Gastroesophageal sphincter (tissue), 4 donors: ENCODE results near the gene MYO18A. TPM values are rescaled to one million over a fixed set of nuclear protein-coding genes. Genes with fewer than 3 reads are reported as not detected.
"Not testable (repeated sequence)": the region's sequence is repeated elsewhere in the genome, so short reads cannot be mapped to it uniquely, and the experiment has no call there.

Experiments used
- ATAC-seq: fragments of 150-250 bp; one replicate; pipeline ENCODE4 v1.9.1; 2016; ENCODE audit warnings: mild to moderate bottlenecking, moderate library complexity
- H3K27ac ChIP-seq, 4 donors: fragments of 200-600 bp; sonication (generic) in 3 of 4; 1 replicate in 3 of 4; 2 replicates in 1 of 4; pipeline ENCODE4 v1.5.1; 2016 to 2019
- H3K27me3 ChIP-seq: fragments of 200-600 bp; sonication (generic); one replicate; pipeline ENCODE4 v1.5.1; 2019
- H3K36me3 ChIP-seq, 2 donors: fragments of 200-600 bp; sonication (generic); one replicate each; pipeline ENCODE4 v1.5.1; 2019; ENCODE audit warnings: control low read depth in 1 of 2
- H3K4me1 ChIP-seq, 3 donors: fragments of 200-600 bp; sonication (generic); 1 replicate in 2 of 3; 2 replicates in 1 of 3; pipeline ENCODE4 v1.5.1; 2016 to 2019; ENCODE audit warnings: control low read depth in 2 of 3
- H3K4me3 ChIP-seq, 2 donors: fragments of 200-600 bp; sonication (generic); one replicate each; pipeline ENCODE4 v1.5.1; 2019; ENCODE audit warnings: mild to moderate bottlenecking in 1 of 2, moderate library complexity in 1 of 2
- H3K9me3 ChIP-seq, 3 donors: fragments of 200-600 bp; sonication (generic); one replicate each; pipeline ENCODE4 v1.5.1; 2017 to 2019; ENCODE audit warnings: control low read depth in 2 of 3
- EP300 ChIP-seq: sonication (generic); formaldehyde crosslinking; IDR thresholded peaks from one replicate; pipeline ENCODE4 v1.6.1; 2017; ENCODE audit warnings: antibody characterized with exemption, mild to moderate bottlenecking
- POLR2A ChIP-seq, 2 donors: fragments of 450-650 bp; IDR thresholded peaks; one replicate each; pipeline ENCODE4 v1.6.1; 2017; ENCODE audit warnings: antibody characterized with exemption in 2 of 2, mild to moderate bottlenecking in 2 of 2, moderate library complexity in 1 of 2
- POLR2AphosphoS5 ChIP-seq: sonication (generic); formaldehyde crosslinking; IDR thresholded peaks from one replicate; pipeline ENCODE4 v1.6.1; 2017; ENCODE audit warnings: antibody characterized with exemption
- WGBS, 2 donors: methylation state at CpG; one replicate each; pipeline ENCODE4 v1.1.5; 2018; ENCODE audit warnings: low coverage in 1 of 2; 5-methylcytosine and 5-hydroxymethylcytosine counted together
- total RNA-seq, 4 donors: library from RNA; depleted of rRNA; stranded (reverse); fragments of >200 nt; gene quantifications; one replicate each; pipeline ENCODE4 v1.1.0, GENCODE V29; 2016
- TF ChIP-seq, protein P1 (sequence below), 4 experiments: fragments of 200-600 bp in 2 of 4; fragments of 450-650 bp in 2 of 4; sonication (generic) in 1 of 4; IDR thresholded peaks; one replicate each; pipeline ENCODE4 v1.5.1; 2017 to 2019; ENCODE audit warnings: antibody characterized with exemption in 4 of 4, mild to moderate bottlenecking in 2 of 4, moderate library complexity in 2 of 4

The MYO18A gene
- total RNA-seq, 4 donors from 2014 or later: 45.5 to 70.5 (median 56.5) TPM

DNA sequence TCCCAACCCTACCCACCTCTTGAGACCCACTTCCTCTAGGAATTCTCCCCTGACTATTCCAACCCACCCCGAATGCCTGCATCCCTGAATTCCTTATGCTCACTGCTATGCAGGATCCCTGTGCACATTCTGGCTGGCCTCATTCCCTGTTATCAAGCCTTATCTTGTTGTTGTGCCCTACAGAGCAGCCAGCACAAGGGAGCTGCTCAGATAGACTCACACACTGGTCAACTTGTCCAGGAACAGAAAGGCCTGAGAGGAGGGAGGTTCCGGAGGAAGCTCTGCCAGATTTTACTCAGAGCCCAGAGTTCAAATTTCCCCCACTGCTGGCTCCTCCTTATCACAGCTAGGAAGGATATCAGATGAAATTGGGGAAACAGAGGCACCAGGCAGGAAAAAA lies 24.8 kb upstream of the MYO18A start:
- no peaks in the 10 kb centered on the region for H3K4me1 ChIP-seq
- H3K36me3 ChIP-seq: no peaks in the 10 kb centered on the region
- TF ChIP-seq EP300 (no peak), POLR2AphosphoS5 (no peak), POLR2A (IDR thresholded peaks at IDR 0.05) (no peak)
- TF ChIP-seq, protein P1, sequence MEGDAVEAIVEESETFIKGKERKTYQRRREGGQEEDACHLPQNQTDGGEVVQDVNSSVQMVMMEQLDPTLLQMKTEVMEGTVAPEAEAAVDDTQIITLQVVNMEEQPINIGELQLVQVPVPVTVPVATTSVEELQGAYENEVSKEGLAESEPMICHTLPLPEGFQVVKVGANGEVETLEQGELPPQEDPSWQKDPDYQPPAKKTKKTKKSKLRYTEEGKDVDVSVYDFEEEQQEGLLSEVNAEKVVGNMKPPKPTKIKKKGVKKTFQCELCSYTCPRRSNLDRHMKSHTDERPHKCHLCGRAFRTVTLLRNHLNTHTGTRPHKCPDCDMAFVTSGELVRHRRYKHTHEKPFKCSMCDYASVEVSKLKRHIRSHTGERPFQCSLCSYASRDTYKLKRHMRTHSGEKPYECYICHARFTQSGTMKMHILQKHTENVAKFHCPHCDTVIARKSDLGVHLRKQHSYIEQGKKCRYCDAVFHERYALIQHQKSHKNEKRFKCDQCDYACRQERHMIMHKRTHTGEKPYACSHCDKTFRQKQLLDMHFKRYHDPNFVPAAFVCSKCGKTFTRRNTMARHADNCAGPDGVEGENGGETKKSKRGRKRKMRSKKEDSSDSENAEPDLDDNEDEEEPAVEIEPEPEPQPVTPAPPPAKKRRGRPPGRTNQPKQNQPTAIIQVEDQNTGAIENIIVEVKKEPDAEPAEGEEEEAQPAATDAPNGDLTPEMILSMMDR (IDR thresholded peaks at IDR 0.05): no peak
- WGBS, 2 donors: 58 to 100% methylated on average over 1 to 2 of the region's 2 CpGs
- no peaks in the 10 kb centered on the region for H3K27me3 ChIP-seq
- H3K4me3 ChIP-seq: no peak overlapping the region
- no peaks in the 10 kb centered on the region for H3K9me3 ChIP-seq
- ATAC-seq: no peak
- H3K27ac ChIP-seq: no peak overlapping the region

DNA sequence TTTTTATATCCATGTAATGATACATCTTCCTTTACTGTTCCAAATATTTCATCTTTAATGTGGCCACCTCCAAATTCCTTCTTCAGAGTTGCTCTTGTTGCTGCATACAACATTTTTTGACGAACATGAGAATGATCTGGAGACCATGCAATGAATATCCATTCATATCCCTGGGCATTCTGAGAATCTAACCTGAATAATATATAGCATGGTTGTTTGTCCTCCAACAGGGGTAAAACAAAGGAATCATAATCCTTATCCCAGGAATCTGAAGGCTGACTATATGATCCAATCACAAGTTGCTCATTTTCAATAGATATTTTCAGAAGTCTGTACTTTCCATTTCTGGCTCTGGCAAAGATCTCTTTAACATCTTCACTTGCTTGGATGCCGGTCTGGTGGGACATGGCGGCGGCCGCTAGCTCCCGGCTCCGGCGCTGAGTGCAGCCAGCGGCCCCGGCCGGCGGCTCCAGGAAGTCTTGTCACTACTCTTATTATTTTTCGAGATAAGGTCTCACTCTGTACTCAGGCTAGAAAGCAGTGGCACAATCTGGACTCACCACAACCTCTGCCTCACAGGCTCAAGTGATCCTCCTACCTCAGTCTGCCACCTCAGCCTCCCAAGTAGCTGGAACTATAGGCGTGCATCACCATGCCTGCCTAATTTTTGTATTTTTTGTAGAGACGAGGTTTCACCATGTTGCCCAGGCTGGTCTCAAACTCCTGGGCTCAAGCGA lies 24.0 kb upstream of the MYO18A start:
- WGBS, 2 donors: 76 to 83% methylated on average over 9 to 10 of the region's 16 CpGs
- not testable (repeated sequence) for H3K9me3 ChIP-seq, H3K27ac ChIP-seq, H3K27me3 ChIP-seq, ATAC-seq, H3K4me1 ChIP-seq, H3K36me3 ChIP-seq, H3K4me3 ChIP-seq

DNA sequence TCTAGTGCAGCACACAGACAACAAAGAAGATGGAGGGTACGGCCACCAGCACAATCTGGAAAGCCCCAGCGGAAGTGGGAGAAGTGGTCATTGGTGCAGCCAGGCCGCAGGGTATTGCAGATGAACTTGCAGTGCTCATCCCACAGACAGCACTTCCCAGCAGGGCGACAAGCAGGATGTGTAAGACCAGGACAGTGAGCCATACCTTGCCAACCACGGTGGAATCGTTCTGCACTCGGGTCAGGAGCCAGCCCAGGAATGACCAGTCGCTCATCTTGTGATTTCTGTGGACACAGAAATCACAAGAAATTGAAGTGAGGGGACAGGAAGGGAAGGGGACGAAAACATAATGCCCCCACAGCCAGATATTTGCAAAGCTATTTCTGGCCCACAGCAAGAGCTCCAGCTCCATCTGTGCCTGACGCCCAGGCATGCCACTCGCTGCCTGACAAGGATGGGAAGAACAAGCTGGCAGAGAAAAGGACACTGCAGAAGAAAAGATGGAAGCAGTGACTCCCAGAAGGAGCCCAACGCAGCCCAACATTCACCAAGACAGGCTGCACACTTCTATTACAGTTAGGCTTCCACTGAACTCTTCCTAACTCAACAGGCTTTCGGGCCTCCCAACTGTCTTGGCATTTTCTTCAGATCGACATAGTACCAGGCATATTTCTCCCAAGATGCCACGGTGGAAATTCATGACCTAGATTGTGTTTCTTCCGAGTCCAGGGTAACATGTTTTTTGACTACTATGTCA lies 17.5 kb upstream of the MYO18A start:
- TF ChIP-seq POLR2A (IDR thresholded peaks at IDR 0.05): no peak
- TF ChIP-seq EP300: no peak
- TF ChIP-seq, protein P1 (IDR thresholded peaks at IDR 0.05): no peak
- no peak for TF ChIP-seq POLR2AphosphoS5
- Histone ChIP-seq H3K9me3 (no peaks in the 10 kb centered on the region), H3K4me3 (no peak overlapping the region), H3K36me3 (no peaks in the 10 kb centered on the region), H3K27ac (no peak overlapping the region), H3K4me1 (no peaks in the 10 kb centered on the region), H3K27me3 (peaks cover 3% of the 10 kb centered on the region)
- WGBS, 2 donors: 75 to 94% methylated on average over 3 to 5 of the region's 16 CpGs
- ATAC-seq: no peak

DNA sequence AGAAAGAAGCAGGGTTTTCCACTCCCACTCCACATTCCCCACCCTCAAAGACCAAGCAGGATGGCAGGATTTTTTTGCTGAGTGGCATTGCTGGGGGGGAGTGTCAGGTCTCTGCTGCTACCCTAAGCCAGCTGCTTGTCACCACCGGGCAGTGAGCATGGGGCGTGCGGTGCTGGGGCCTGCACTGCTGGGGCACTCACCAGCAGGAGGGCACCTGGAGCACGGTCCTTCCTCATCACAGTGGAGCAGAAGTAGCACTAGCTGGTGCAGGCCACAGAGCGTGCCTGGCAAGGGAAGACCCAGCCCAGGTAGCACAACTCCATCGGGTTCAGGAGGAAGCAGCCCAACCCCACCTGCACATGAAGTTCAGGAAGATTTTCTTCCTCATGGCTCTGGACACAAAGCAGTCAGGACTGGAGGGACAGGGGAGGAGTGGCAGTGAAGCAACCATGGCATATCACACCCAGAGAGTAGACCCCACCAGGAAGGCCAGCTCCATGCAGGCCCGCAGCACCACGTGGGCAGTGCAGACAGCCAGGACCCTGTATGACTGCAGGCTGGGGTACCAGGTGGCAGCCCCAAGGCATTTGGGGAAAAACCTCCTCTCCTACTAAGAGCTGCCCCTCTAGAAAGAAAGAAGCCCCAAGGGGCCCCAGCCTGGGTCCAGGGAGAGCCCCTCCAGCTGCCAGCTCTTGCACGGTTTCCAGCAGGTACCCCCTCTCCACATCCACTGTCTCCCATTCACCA lies 16.7 kb upstream of the MYO18A start:
- no CpG with 5 or more reads among the region's 9 CpGs for WGBS, 2 donors
- no peaks in the 10 kb centered on the region for H3K36me3 ChIP-seq
- H3K9me3 ChIP-seq: no peaks in the 10 kb centered on the region
- H3K27me3 ChIP-seq: peaks cover 3% of the 10 kb centered on the region
- no peaks in the 10 kb centered on the region for H3K4me1 ChIP-seq
- ATAC-seq: no peak
- no peak for TF ChIP-seq EP300
- TF ChIP-seq, protein P1 (IDR thresholded peaks at IDR 0.05): no peak
- no peak for TF ChIP-seq POLR2A (IDR thresholded peaks at IDR 0.05)
- TF ChIP-seq POLR2AphosphoS5: no peak
- H3K27ac ChIP-seq: no peak overlapping the region
- H3K4me3 ChIP-seq: no peak overlapping the region

DNA sequence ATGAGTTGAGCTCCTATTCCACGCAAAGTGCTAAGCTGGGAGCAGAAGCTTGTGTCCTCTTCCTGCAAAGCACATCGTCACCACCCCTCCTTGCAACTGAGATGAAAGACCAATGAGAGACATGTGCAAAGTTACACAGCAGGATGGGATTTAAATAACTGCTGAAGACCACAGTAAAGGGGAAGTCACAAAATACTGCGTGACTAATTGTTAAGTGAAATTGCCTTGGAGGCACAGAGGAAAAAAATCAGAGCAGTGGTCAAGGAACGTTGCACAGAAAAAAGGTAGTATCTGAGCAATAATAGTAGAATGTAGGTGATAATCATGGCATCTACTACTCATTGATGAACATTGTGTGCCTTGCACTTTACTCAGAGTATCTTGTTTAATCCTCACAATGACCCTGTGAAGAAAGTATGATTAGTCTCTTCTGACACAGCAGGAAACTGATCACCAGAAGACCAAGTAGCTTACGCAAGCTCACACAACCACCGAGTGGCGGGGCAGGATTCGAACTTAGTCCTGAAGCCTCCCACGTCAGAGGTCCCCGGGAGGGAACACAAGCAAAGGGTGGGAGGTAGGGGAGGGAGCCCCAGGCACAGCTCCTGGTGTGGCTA lies 15.4 kb upstream of the MYO18A start:
- no peaks in the 10 kb centered on the region for H3K4me1 ChIP-seq
- no peaks in the 10 kb centered on the region for H3K9me3 ChIP-seq
- 70 to 76% methylated on average over 3 to 10 of the region's 10 CpGs for WGBS, 2 donors
- H3K27me3 ChIP-seq: peaks cover 3% of the 10 kb centered on the region
- no peak for ATAC-seq
- TF ChIP-seq POLR2A (IDR thresholded peaks at IDR 0.05) (no peak), EP300 (no peak), POLR2AphosphoS5 (no peak)
- TF ChIP-seq, protein P1 (IDR thresholded peaks at IDR 0.05): no peak
- no peaks in the 10 kb centered on the region for H3K36me3 ChIP-seq
- H3K4me3 ChIP-seq: no peak overlapping the region
- no peak overlapping the region for H3K27ac ChIP-seq
